Keratinocyte (primary cell): Measurements from ENCODE around the gene AQP5. TPM values are rescaled to one million over a fixed set of nuclear protein-coding genes. Genes with fewer than 3 reads are reported as not detected.

ENCODE experiments used
- DNase-seq: peaks from one replicate; pipeline ENCODE4 v3.0.0-alpha.2; 2011; ENCODE audit warnings: low read depth, missing footprints, low spot score
- FAIRE-seq: peaks from 2 replicates; lab custom pipeline; 2011; peaks lifted over from hg19 to GRCh38; lab: Jason Lieb, UNC
- H2AFZ ChIP-seq: 2 replicates; pipeline ENCODE4 v1.6.0; 2012; ENCODE audit warnings: low read length, control low read depth, inconsistent platforms; ENCODE audit not compliant: control insufficient read depth
- H3K27ac ChIP-seq: 2 replicates; pipeline ENCODE4 v1.5.1; 2011; ENCODE audit warnings: low read length; ENCODE audit not compliant: control insufficient read depth, insufficient read depth
- H3K27me3 ChIP-seq: 3 replicates; pipeline ENCODE4 v1.6.0; 2011; ENCODE audit warnings: low read length; ENCODE audit not compliant: control insufficient read depth, insufficient read depth; ENCODE audit errors: extremely low read depth
- H3K36me3 ChIP-seq, 2 experiments: 2 replicates in 1 of 2; 3 replicates in 1 of 2; pipeline ENCODE4 v1.5.1; 2011; ENCODE audit warnings: low read length in 2 of 2, mild to moderate bottlenecking in 1 of 2; ENCODE audit not compliant: control insufficient read depth in 2 of 2, insufficient read depth in 2 of 2; ENCODE audit errors: extremely low read depth in 1 of 2
- H3K4me1 ChIP-seq: 3 replicates; pipeline ENCODE4 v1.5.1; 2011; ENCODE audit warnings: low read length; ENCODE audit not compliant: control insufficient read depth, insufficient read depth; ENCODE audit errors: extremely low read depth
- H3K4me2 ChIP-seq: 3 replicates; pipeline ENCODE4 v1.6.0; 2011; ENCODE audit warnings: low read depth, low read length; ENCODE audit not compliant: control insufficient read depth, insufficient read depth; ENCODE audit errors: extremely low read depth
- H3K4me3 ChIP-seq, 3 experiments: fragments of 200-600 bp in 1 of 3; sonication (generic) in 1 of 3; 2 replicates in 2 of 3; 3 replicates in 1 of 3; pipeline ENCODE4 v1.5.1; 2011 to 2016; ENCODE audit warnings: low read length in 3 of 3, mild to moderate bottlenecking in 3 of 3, control low read depth in 2 of 3, inconsistent platforms in 1 of 3, low read depth in 1 of 3, mixed read lengths in 1 of 3, mixed run types in 1 of 3, moderate library complexity in 1 of 3; ENCODE audit not compliant: control insufficient read depth in 2 of 3, insufficient read depth in 2 of 3; ENCODE audit errors: extremely low read depth in 1 of 3
- H3K79me2 ChIP-seq: 2 replicates; pipeline ENCODE4 v1.6.0; 2012; ENCODE audit warnings: low read length; ENCODE audit not compliant: control insufficient read depth, insufficient read depth
- H3K9ac ChIP-seq: 3 replicates; pipeline ENCODE4 v1.6.0; 2011; ENCODE audit warnings: low read length; ENCODE audit not compliant: control insufficient read depth, insufficient read depth; ENCODE audit errors: extremely low read depth
- H3K9me1 ChIP-seq: 3 replicates; pipeline ENCODE4 v1.6.0; 2011; ENCODE audit warnings: low read length; ENCODE audit not compliant: control insufficient read depth, insufficient read depth; ENCODE audit errors: extremely low read depth
- H3K9me3 ChIP-seq: 2 replicates; pipeline ENCODE4 v1.5.1; 2012; ENCODE audit warnings: low read depth, low read length; ENCODE audit not compliant: control insufficient read depth
- H4K20me1 ChIP-seq: 3 replicates; pipeline ENCODE4 v1.6.0; 2011; ENCODE audit warnings: low read length; ENCODE audit not compliant: control insufficient read depth, insufficient read depth; ENCODE audit errors: extremely low read depth
- CTCF ChIP-seq, 3 experiments: IDR thresholded peaks in 1 of 3; conservative IDR thresholded peaks in 1 of 3; optimal IDR thresholded peaks in 1 of 3; 2 replicates in 2 of 3; 3 replicates in 1 of 3; pipeline versions ENCODE3 to v1.5.1; 2011; ENCODE audit warnings: low read length in 3 of 3, mild to moderate bottlenecking in 3 of 3, moderate library complexity in 2 of 3, control low read depth in 1 of 3, inconsistent platforms in 1 of 3; ENCODE audit not compliant: insufficient read depth in 2 of 3; ENCODE audit errors: extremely low read depth in 1 of 3
- EZH2 ChIP-seq: IDR thresholded peaks from one replicate; pipeline ENCODE4 v1.6.1; 2012; ENCODE audit warnings: inconsistent platforms, mild to moderate bottlenecking, low read length, moderate library complexity
- dilution Hi-C: fragments of 300-500 bp; cut with MboI; formaldehyde crosslinking; loops from one replicate; pipeline ENCODE4 v1.7.0; 2020; ENCODE audit warnings: low sequenced_read_pairs; ENCODE audit not compliant: extremely low pct_ligation_motif_present
- polyA plus RNA-seq, 5 experiments: library from polyadenylated mRNA; depleted of rRNA in 3 of 5; stranded (reverse) in 3 of 5; stranded (forward) in 1 of 5; unstranded in 1 of 5; fragments of >200 nt; gene quantifications; 1 replicate in 1 of 5; 2 replicates in 3 of 5; 3 replicates in 1 of 5; pipeline versions ENCODE4 v1.2.1 to v1.2.3, GENCODE V29; 2011 to 2012; ENCODE audit warnings: missing spikeins in 2 of 5, low read depth in 1 of 5, low replicate concordance in 1 of 5

AQP5 gene
- polyA plus RNA-seq, 1 donor (not counting 4 experiments of a cell fraction or from before 2014, with no cell fraction given) = not detected

- TF ChIP-seq EZH2 (no peak), CTCF (optimal IDR thresholded peaks at IDR 0.05 in 1 of 3, IDR thresholded peaks at IDR 0.05 in 1 of 3, conservative IDR thresholded peaks at IDR 0.05 in 1 of 3; ENCODE audit: extremely low read depth in 1 of 3, insufficient read depth in 2 of 3, low read length in 3 of 3) (no peak)
- peaks cover 4% of the 10 kb centered on the region for H3K4me1 ChIP-seq
- H3K4me3 ChIP-seq = no peak overlapping the region
- dilution Hi-C loops = no loop called here
- DNase-seq (no peak), FAIRE-seq (no peak)
- H3K79me2 ChIP-seq = no peaks in the 10 kb centered on the region
- no peak overlapping the region for H3K4me2 ChIP-seq
- H3K9me3 ChIP-seq = no peaks in the 10 kb centered on the region
- no peak overlapping the region for H2AFZ ChIP-seq
- no peaks in the 10 kb centered on the region for H3K9me1 ChIP-seq
- no peaks in the 10 kb centered on the region for H3K36me3 ChIP-seq
- no peak overlapping the region for H3K27ac ChIP-seq
- H3K9ac ChIP-seq = no peak overlapping the region
- peaks cover 27% of the 10 kb centered on the region for H3K27me3 ChIP-seq
- no peaks in the 10 kb centered on the region for H4K20me1 ChIP-seq
Measured at GRCh38 chr12:49949866-49950265, 11.8 kb upstream of the AQP5 start.

GRCh38 chr12:49950273-49951251, 11.1 kb upstream of the AQP5 start, which contains the start of gene AQP2:
AQP2 (plus strand) TSS chr12:49950737; CDS start chr12:49950831, 94 bp downstream.
- no peaks in the 10 kb centered on the region for H3K9me3 ChIP-seq
- no peaks in the 10 kb centered on the region for H3K4me1 ChIP-seq
- no peak for FAIRE-seq
- H3K27ac ChIP-seq = no peak within 1 kb of the TSS
- no peak for DNase-seq
- no peaks in the 10 kb centered on the region for H3K79me2 ChIP-seq
- TF ChIP-seq CTCF (optimal IDR thresholded peaks at IDR 0.05 in 1 of 3, IDR thresholded peaks at IDR 0.05 in 1 of 3, conservative IDR thresholded peaks at IDR 0.05 in 1 of 3; ENCODE audit: extremely low read depth in 1 of 3, insufficient read depth in 2 of 3, low read length in 3 of 3) = no peak
- no peak for TF ChIP-seq EZH2
- H3K4me3 ChIP-seq = no peak within 1 kb of the TSS
- H3K9ac ChIP-seq = no peak within 1 kb of the TSS
- peaks cover 34% of the 10 kb centered on the region for H3K27me3 ChIP-seq
- H4K20me1 ChIP-seq = no peaks in the 10 kb centered on the region
- no peaks in the 10 kb centered on the region for H3K36me3 ChIP-seq
- H3K9me1 ChIP-seq = no peaks in the 10 kb centered on the region
- H2AFZ ChIP-seq = no peak within 1 kb of the TSS
- no peak within 1 kb of the TSS for H3K4me2 ChIP-seq
- dilution Hi-C loops = no loop called here
